Neural cell (in vitro differentiated cells): ENCODE measurements around the gene SLC5A4. TPM values are rescaled to one million over a fixed set of nuclear protein-coding genes. Genes with fewer than 3 reads are reported as not detected.

Source experiments
- EZH2 ChIP-seq: fragments of 200-600, 300-800 bp; shearing (Covaris generic), sonication (generic); IDR thresholded peaks from 2 replicates; pipeline ENCODE4 v1.6.1; 2014; ENCODE audit warnings: antibody characterized with exemption, low read length, borderline replicate concordance, mild to moderate bottlenecking; ENCODE audit not compliant: insufficient read depth, poor library complexity, severe bottlenecking
- polyA plus RNA-seq: library from polyadenylated mRNA; depleted of rRNA; stranded (reverse); fragments of >200 nt; gene quantifications from 2 replicates; pipeline ENCODE4 v1.2.3, GENCODE V29; 2014
- small RNA-seq, 3 experiments: library from RNA; depleted of rRNA; stranded (forward); fragments of <200 nt; gene quantifications; one replicate each; pipeline ENCODE3, GENCODE V24; 2012

Gene SLC5A4
- polyA plus RNA-seq, 1 donor from 2014 or later = not detected

DNA sequence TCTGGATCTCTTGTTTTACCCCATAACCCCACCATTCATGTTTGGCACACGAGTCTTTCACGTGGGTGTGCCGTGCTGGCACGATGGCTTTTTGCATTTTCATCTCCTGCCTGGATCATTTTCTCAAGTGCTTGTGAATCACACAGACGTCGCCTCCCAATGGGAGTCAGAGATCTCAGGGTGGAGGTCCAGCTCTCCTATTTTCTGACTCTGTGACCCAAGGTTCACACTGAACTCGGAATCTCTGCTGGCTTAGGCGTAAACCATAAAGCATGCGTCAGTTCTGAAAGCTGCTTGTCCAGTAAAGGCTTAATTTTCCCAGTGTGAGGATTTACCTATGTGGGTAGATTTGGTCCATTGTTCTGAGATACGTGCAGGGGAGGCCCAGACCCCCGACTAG is 80.0 kb downstream of the SLC5A4 start (continued):
- TF ChIP-seq EZH2 = no peak

Small RNAs within 50 kb of the gene (small RNA-seq; reads per million reads assigned to genes)
- gene RF02171 = 0 reads per million in 3 experiments

Other genes starting within 250 kb of the SLC5A4 start
- not detected in 2 replicates for gene SLC5A1, start 212.1 kb downstream of the SLC5A4 start, polyA plus RNA-seq
- gene C22orf42, start 96.0 kb downstream of the SLC5A4 start, polyA plus RNA-seq = 51.0 and 64.0 TPM in 2 replicates
- 9.7 and 11.7 TPM in 2 replicates for gene RFPL2, start 50.3 kb downstream of the SLC5A4 start, polyA plus RNA-seq
- 0.50 TPM in 1 of 2 replicates, not detected in the other for gene RFPL3, start 102.5 kb upstream of the SLC5A4 start, polyA plus RNA-seq
- gene RTCB, start 156.9 kb upstream of the SLC5A4 start, polyA plus RNA-seq = 112 and 121 TPM in 2 replicates
- not detected in 2 replicates for gene BPIFC, start 209.1 kb upstream of the SLC5A4 start, polyA plus RNA-seq
- 50.7 and 51.2 TPM in 2 replicates for gene FBXO7, start 219.5 kb upstream of the SLC5A4 start, polyA plus RNA-seq